Peyer's patch (tissue), 4 donors: ENCODE data around the gene NUDT12.
A peak's percentile ranks its signal among the peaks of the same experiment; 100 is the strongest.

Source experiments
- POLR2A ChIP-seq, 2 donors: fragments of 450-650 bp; IDR thresholded peaks; one replicate each; pipeline ENCODE4 v1.5.1; 2017; ENCODE audit warnings: antibody characterized with exemption in 2 of 2, mild to moderate bottlenecking in 2 of 2, moderate library complexity in 2 of 2
- TF ChIP-seq, protein P1 (sequence below), 6 experiments: fragments of 450-650 bp in 4 of 6; fragments of 200-600 bp in 2 of 6; sonication (generic) in 1 of 6; IDR thresholded peaks; one replicate each; pipeline ENCODE4 v1.5.1; 2017 to 2019; ENCODE audit warnings: antibody characterized with exemption in 6 of 6, mild to moderate bottlenecking in 3 of 6, moderate library complexity in 1 of 6

DNA sequence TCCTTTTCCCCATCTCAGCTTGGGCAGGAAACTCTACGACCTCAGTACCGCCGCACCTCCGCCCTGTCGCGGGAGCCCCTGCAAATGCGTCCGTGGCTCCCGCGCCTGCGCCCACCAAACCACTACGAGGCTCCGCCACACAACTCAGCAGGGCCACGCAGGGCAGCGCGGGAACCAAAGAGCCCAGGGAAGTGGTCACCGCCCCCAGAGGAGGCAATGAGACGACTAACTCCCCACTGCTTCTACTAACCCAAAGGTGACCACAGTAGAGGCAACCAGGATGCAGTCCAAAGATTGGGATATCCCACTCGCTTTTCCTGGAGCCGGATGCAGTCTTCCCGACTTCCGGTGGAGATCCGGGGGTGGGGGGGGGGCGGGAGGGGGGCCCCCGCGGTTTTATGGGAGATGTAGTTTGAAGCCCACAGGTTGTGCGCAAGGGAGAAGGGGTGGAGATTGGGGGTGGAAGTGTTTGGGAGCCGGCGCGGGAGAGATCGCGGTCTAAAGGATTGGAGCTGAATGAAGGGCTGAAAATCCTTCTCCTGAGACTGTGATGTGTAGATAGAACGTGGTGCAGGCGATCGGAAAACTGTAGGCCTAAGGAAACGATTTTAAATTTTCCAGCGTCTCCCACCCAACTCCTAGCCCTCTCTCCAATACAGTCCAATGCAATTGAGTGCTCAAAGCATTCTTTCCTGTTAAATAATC, at the start of gene NUDT12:
- TF ChIP-seq, protein P1, sequence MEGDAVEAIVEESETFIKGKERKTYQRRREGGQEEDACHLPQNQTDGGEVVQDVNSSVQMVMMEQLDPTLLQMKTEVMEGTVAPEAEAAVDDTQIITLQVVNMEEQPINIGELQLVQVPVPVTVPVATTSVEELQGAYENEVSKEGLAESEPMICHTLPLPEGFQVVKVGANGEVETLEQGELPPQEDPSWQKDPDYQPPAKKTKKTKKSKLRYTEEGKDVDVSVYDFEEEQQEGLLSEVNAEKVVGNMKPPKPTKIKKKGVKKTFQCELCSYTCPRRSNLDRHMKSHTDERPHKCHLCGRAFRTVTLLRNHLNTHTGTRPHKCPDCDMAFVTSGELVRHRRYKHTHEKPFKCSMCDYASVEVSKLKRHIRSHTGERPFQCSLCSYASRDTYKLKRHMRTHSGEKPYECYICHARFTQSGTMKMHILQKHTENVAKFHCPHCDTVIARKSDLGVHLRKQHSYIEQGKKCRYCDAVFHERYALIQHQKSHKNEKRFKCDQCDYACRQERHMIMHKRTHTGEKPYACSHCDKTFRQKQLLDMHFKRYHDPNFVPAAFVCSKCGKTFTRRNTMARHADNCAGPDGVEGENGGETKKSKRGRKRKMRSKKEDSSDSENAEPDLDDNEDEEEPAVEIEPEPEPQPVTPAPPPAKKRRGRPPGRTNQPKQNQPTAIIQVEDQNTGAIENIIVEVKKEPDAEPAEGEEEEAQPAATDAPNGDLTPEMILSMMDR (IDR thresholded peaks at IDR 0.05) = no peak
- TF ChIP-seq POLR2A (IDR thresholded peaks at IDR 0.05) = peak in 1 of 2 donors; percentile 38
